A549 (cell line): Measurements from ENCODE around the gene CDC6. TPM values are rescaled to one million over a fixed set of nuclear protein-coding genes. Genes with fewer than 3 reads are reported as not detected.

ENCODE experiments used
- ATAC-seq, 2 experiments: fragments of 200-7000 bp in 1 of 2; fragments of >200 bp in 1 of 2; cut with Nextera tagmentation in 1 of 2; cut with Tn5 transposase in 1 of 2; 3 replicates each; pipeline versions ENCODE4 v1.8.0 to v1.9.1; 2018 to 2020; ENCODE audit warnings: mild to moderate bottlenecking in 1 of 2, moderate library complexity in 1 of 2
- CTCF ChIA-PET: fragments of 300-600 bp; sonication (Branson Sonifier 250); formaldehyde crosslinking; extraction: SDS; loops from one replicate; lab custom pipeline; 2021; ENCODE audit warnings: antibody characterized with exemption, inconsistent platforms; lab: Yijun Ruan, JAX
- POLR2A ChIA-PET: fragments of 350-600 bp; formaldehyde crosslinking; extraction: SDS; loops from one replicate; lab custom pipeline; 2021; ENCODE audit warnings: antibody characterized with exemption, inconsistent platforms; lab: Yijun Ruan, JAX
- DNase-seq, 2 experiments: peaks; one replicate each; pipeline versions ENCODE4 v3.0.0 to v3.0.0-alpha.2; 2011 to 2016; ENCODE audit warnings: low read depth in 1 of 2, low spot score in 1 of 2
- FAIRE-seq: peaks from 2 replicates; lab custom pipeline; 2011; peaks lifted over from hg19 to GRCh38; lab: Jason Lieb, UNC
- H3K27ac ChIP-seq, 2 experiments: fragments of >200 bp; sonication (Bioruptor Twin); formaldehyde crosslinking; 3 replicates each; pipeline ENCODE4 v1.5.1; 2016 to 2017
- H3K4me1 ChIP-seq: fragments of >200 bp; sonication (Bioruptor Twin); formaldehyde crosslinking; 3 replicates; pipeline ENCODE4 v1.6.1; 2016
- H3K4me2 ChIP-seq: fragments of >200 bp; sonication (Bioruptor Twin); formaldehyde crosslinking; 3 replicates; pipeline ENCODE4 v1.6.1; 2016
- H3K4me3 ChIP-seq: fragments of >200 bp; sonication (Bioruptor Twin); formaldehyde crosslinking; 3 replicates; pipeline ENCODE4 v1.5.1; 2016
- H3K9me3 ChIP-seq: fragments of >200 bp; sonication (Bioruptor Twin); formaldehyde crosslinking; 3 replicates; pipeline ENCODE4 v1.6.1; 2016
- BCL3 ChIP-seq: fragments of >200 bp; sonication (Bioruptor Twin); formaldehyde crosslinking; IDR thresholded peaks from 3 replicates; pipeline ENCODE4 v1.6.1; 2016
- CBX2 ChIP-seq: fragments of 200-600 bp; sonication (generic); IDR thresholded peaks from 2 replicates; pipeline ENCODE4 v1.6.1; 2016; ENCODE audit warnings: low read depth, mild to moderate bottlenecking, borderline replicate concordance
- CHD2 ChIP-seq: fragments of 150-350 bp; IDR thresholded peaks from 2 replicates; pipeline ENCODE4 v1.6.1; 2014; ENCODE audit warnings: low read length; ENCODE audit not compliant: partially characterized antibody
- CHD4 ChIP-seq: fragments of 200-600 bp; sonication (generic); IDR thresholded peaks from 2 replicates; pipeline ENCODE4 v1.6.1; 2016; ENCODE audit warnings: antibody characterized with exemption, mild to moderate bottlenecking, borderline replicate concordance
- EHMT2 ChIP-seq: fragments of 200-600 bp; sonication (generic); IDR thresholded peaks from 2 replicates; pipeline ENCODE4 v1.6.1; 2016; ENCODE audit warnings: antibody characterized with exemption, low read depth, mild to moderate bottlenecking, moderate library complexity
- EP300 ChIP-seq, 2 experiments: fragments of >200 bp; sonication (Bioruptor Twin); formaldehyde crosslinking; IDR thresholded peaks; 2 replicates in 1 of 2; 3 replicates in 1 of 2; pipeline ENCODE4 v1.6.1; 2016 to 2017
- GATA3 ChIP-seq: IDR thresholded peaks from 2 replicates; pipeline ENCODE4 v1.6.1; 2012; ENCODE audit warnings: borderline replicate concordance
- HMGXB4 ChIP-seq: fragments of 250-450 bp; sonication (Bioruptor Pico); IDR thresholded peaks from 2 replicates; pipeline ENCODE4 v1.5.0; 2021; ENCODE audit warnings: mild to moderate bottlenecking, moderate library complexity, borderline replicate concordance
- HOXA7 ChIP-seq: fragments of 250-450 bp; sonication (Bioruptor Pico); IDR thresholded peaks from 2 replicates; pipeline ENCODE4 v1.5.0; 2020; ENCODE audit warnings: mild to moderate bottlenecking, moderate library complexity
- HOXB5 ChIP-seq: fragments of 250-450 bp; sonication (Bioruptor Pico); IDR thresholded peaks from 2 replicates; pipeline ENCODE4 v1.5.0; 2020; ENCODE audit warnings: mild to moderate bottlenecking, moderate library complexity
- JUNB ChIP-seq: fragments of >200 bp; sonication (Bioruptor Twin); formaldehyde crosslinking; IDR thresholded peaks from 2 replicates; pipeline ENCODE4 v1.6.1; 2016
- MAX ChIP-seq: IDR thresholded peaks from 2 replicates; pipeline ENCODE4 v1.6.1; 2012
- MYC ChIP-seq: IDR thresholded peaks from 2 replicates; pipeline ENCODE4 v1.6.1; 2012; ENCODE audit warnings: mild to moderate bottlenecking, inconsistent platforms, low read length, improper control_type of control experiment, borderline replicate concordance
- NFE2L2 ChIP-seq: fragments of 150-350 bp; conservative IDR thresholded peaks from 2 replicates; pipeline ENCODE4 v1.6.1; 2014; ENCODE audit warnings: low read length
- NR3C1 ChIP-seq: fragments of >200 bp; sonication (Bioruptor Twin); formaldehyde crosslinking; IDR thresholded peaks from 3 replicates; pipeline ENCODE4 v1.6.1; 2017
- POLR2A ChIP-seq: IDR thresholded peaks from 2 replicates; pipeline ENCODE4 v1.6.1; 2012; ENCODE audit warnings: mild to moderate bottlenecking, low read length
- REST ChIP-seq: fragments of 200-600 bp; sonication (generic); IDR thresholded peaks from 2 replicates; pipeline ENCODE4 v1.6.1; 2016; ENCODE audit warnings: antibody characterized with exemption, mild to moderate bottlenecking, moderate library complexity
- RFX5 ChIP-seq: fragments of 450-650 bp; IDR thresholded peaks from 2 replicates; pipeline ENCODE4 v1.7.1; 2014; ENCODE audit warnings: antibody characterized with exemption, mild to moderate bottlenecking, moderate library complexity
- RNF2 ChIP-seq: fragments of 200-600 bp; sonication (generic); IDR thresholded peaks from 2 replicates; pipeline ENCODE4 v1.6.1; 2016; ENCODE audit warnings: low read depth, mild to moderate bottlenecking, antibody characterized with exemption, moderate library complexity, borderline replicate concordance
- SMC3 ChIP-seq: fragments of >200 bp; sonication (Bioruptor Twin); formaldehyde crosslinking; IDR thresholded peaks from 3 replicates; pipeline ENCODE4 v1.6.1; 2018; ENCODE audit warnings: inconsistent platforms
- USF2 ChIP-seq: fragments of 450-650 bp; IDR thresholded peaks from 2 replicates; pipeline ENCODE4 v1.6.1; 2014; ENCODE audit warnings: antibody characterized with exemption
- WGBS: methylation state at CpG from one replicate; pipeline ENCODE4 v1.1.6; 2017; ENCODE audit errors: missing lambda C conversion rate; 5-methylcytosine and 5-hydroxymethylcytosine counted together
- polyA plus RNA-seq, 4 experiments: library from polyadenylated mRNA; depleted of rRNA in 3 of 4; stranded (reverse); fragments of >200 nt; fragmentation: RNase III in 1 of 4; extraction: RNeasy Plus Mini Kit Qiagen cat#74134 plus additional on column Dnase treatment in 1 of 4; gene quantifications; 2 replicates in 3 of 4; 3 replicates in 1 of 4; pipeline ENCODE4 v1.2.3, GENCODE V29; 2011 to 2017

Gene CDC6
- polyA plus RNA-seq, 2 of the 4 experiments (the other 2 are of a cell fraction) = 67.0 to 79.5 TPM

GRCh38 chr17:40345994-40346764 is 58.5 kb downstream of the CDC6 start:
- DNase-seq = no peak
- FAIRE-seq = no peak
- POLR2A ChIA-PET = interaction anchor here (1.2 to 1.3 kb wide), 2 partner anchors 16 to 29 kb away, joined by 3 to 6 read pairs; no protein-coding TSS in a partner anchor
- TF ChIP-seq JUNB (no peak), EP300 (IDR thresholded peaks at IDR 0.05) (0 out of 5 replicates have a peak, but pooled peaks of 1 of the 2 experiments have one; percentile 8)
- Histone ChIP-seq H3K4me1 (peaks cover 91% of the 10 kb centered on the region), H3K4me2 (peak overlapping the region; percentile 97), H3K27ac (peak overlapping the region; percentile 86 to 92), H3K4me3 (peak overlapping the region; percentile 39; the same call in 2 of the 3 replicates), H3K9me3 (no peaks in the 10 kb centered on the region)
- WGBS = 67% methylated on average over 11 of the region's 11 CpGs
- no peak for ATAC-seq
- CTCF ChIA-PET = interaction anchor here (0.6 to 40.3 kb wide), 6 partner anchors 11 to 281 kb away, joined by 3 to 2395 read pairs (median 5); partner anchors contain the start of genes CDC6 and RARA

- CTCF ChIA-PET = interaction anchor here (11.7 to 40.3 kb wide), 2 partner anchors 11 to 34 kb away, joined by 236 to 2395 read pairs; partner anchors contain the start of genes CDC6 and RARA
- no peak for DNase-seq
These were observed 59.1 kb downstream of the CDC6 start for GRCh38 chr17:40346765-40347158.

GRCh38 chr17:40347319-40348135 is 59.8 kb downstream of the CDC6 start:
- peaks cover 100% of the 10 kb centered on the region for H3K4me1 ChIP-seq

More at GRCh38 chr17:40346765-40347158, 59.1 kb downstream of the CDC6 start:
- Histone ChIP-seq H3K4me1 (peaks cover 96% of the 10 kb centered on the region), H3K4me3 (no peak overlapping the region), H3K27ac (peak overlapping the region; percentile 86 to 92; a peak in 4 of 6 replicates), H3K9me3 (no peaks in the 10 kb centered on the region), H3K4me2 (peak overlapping the region; percentile 97)
- FAIRE-seq = no peak
- TF ChIP-seq JUNB = no peak
- TF ChIP-seq MYC = no peak
- no peak for TF ChIP-seq SMC3
- TF ChIP-seq HMGXB4 = no peak
- no peak for ATAC-seq
- 89% methylated on average over 1 of the region's 1 CpG for WGBS
- POLR2A ChIA-PET = interaction anchor here (1.1 kb wide), 1 partner anchor 29 kb away, joined by 9 read pairs; no protein-coding TSS in a partner anchor

More at GRCh38 chr17:40347319-40348135, 59.8 kb downstream of the CDC6 start:
- peak overlapping the region; percentile 97; the same call in 2 of the 3 replicates for H3K4me2 ChIP-seq
- ATAC-seq (no peak), DNase-seq (no peak), FAIRE-seq (no peak)
- no peaks in the 10 kb centered on the region for H3K9me3 ChIP-seq
- ChIA-PET POLR2A (interaction anchor here (1.1 kb wide), 1 partner anchor 30 kb away, joined by 9 read pairs; no protein-coding TSS in a partner anchor), CTCF (interaction anchor here (0.8 to 40.3 kb wide), 5 partner anchors 10 to 213 kb away, joined by 3 to 2395 read pairs (median 5); partner anchors contain the start of genes CDC6 and RARA)
- H3K27ac ChIP-seq = peak overlapping the region in 1 of 2 experiments; percentile 92; a peak in 2 of 6 replicates
- H3K4me3 ChIP-seq = no peak overlapping the region
- no peak for TF ChIP-seq CBX2
- TF ChIP-seq BCL3 = no peak
- TF ChIP-seq USF2 = no peak
- TF ChIP-seq CHD2 = no peak
- no peak for TF ChIP-seq EHMT2
- no peak for TF ChIP-seq JUNB
- no peak for TF ChIP-seq POLR2A
- no peak for TF ChIP-seq NFE2L2
- TF ChIP-seq MAX = no peak
- TF ChIP-seq RNF2 = no peak
- no peak for TF ChIP-seq RFX5
- no peak for TF ChIP-seq CHD4
- no peak for TF ChIP-seq GATA3
- no peak for TF ChIP-seq HOXA7 (CRISPR knock-in tag)
- TF ChIP-seq NR3C1 = no peak
- TF ChIP-seq REST = no peak
- no peak for TF ChIP-seq HOXB5 (CRISPR knock-in tag)
- TF ChIP-seq, all 56 proteins: peak for 0
- 89% methylated on average over 9 of the region's 9 CpGs for WGBS
